Activated naive CD4-positive, alpha-beta T cell treated with anti-CD3 and anti-CD28 coated beads, Interleukin-2, amount 50 U/mL, for 72 hours (primary cell): ENCODE data around the gene THUMPD3. TPM values are rescaled to one million over a fixed set of nuclear protein-coding genes. Genes with fewer than 3 reads are reported as not detected.

Experiments
- ATAC-seq, 2 donors: fragments of 150-1000 bp; cut with Tn5 transposase; 2 replicates each; pipeline ENCODE4 v1.10.0; 2021; ENCODE audit warnings: mild to moderate bottlenecking in 2 of 2, moderate library complexity in 2 of 2
- DNase-seq, 2 donors: peaks; one replicate each; pipeline ENCODE4 v3.0.0; 2021 to 2022; ENCODE audit warnings: low spot score in 2 of 2
- H3K27ac Mint-ChIP-seq, 2 donors: one replicate each; pipeline ENCODE4 v1.8.0; 2022; ENCODE audit warnings: mild to moderate bottlenecking in 2 of 2, mixed read lengths in 2 of 2
- H3K36me3 Mint-ChIP-seq, 2 donors: one replicate each; pipeline ENCODE4 v1.8.0; 2022; ENCODE audit warnings: mixed read lengths in 2 of 2
- H3K9me3 Mint-ChIP-seq, 2 donors: one replicate each; pipeline ENCODE4 v1.8.0; 2022; ENCODE audit warnings: mixed read lengths in 2 of 2
- total RNA-seq, 2 donors: library from RNA; stranded (reverse); gene quantifications; one replicate each; pipeline ENCODE4 v1.2.3, GENCODE V29; 2022

The THUMPD3 gene
- total RNA-seq: 10 to 100 TPM; 61.6 to 62.0 TPM

DNA sequence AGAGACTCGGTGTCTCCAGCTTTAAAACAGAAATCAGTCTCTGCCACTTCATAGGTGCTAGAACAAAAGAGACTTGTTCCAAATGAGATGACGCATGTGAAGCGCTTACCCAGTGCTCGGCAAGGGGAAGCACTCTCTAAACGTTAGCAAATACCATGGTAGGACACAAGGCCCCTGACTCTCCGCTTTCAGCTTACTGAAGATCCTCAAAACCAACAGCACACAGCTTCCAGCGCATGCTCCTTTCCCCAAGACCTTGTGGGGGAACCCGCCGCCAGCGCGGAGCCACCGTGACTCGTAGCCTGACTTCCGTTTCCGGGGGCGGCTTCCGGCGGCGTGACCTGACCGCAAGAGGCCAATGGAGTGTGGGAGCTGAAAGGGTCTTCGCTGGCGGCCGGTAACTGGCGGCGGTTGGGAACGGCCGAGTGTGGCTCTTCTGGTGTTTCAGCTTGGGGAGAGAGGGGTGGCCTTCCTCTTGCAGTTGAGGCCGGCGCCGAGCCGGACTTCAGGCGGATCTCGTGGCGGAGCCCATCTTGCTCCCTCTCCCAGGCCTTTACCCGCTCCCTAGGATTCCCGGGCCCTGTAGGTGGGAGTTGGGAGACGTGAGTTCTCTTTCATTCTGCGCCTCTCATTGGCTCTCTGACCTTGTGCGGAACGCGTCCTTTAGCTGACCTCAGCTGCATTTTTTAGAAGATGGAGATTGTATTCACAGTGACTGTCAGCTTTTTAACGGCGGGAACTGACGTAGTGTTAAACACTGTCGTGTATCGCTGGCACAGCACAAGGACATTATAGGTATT lies at the start of gene THUMPD3:
Gene THUMPD3, plus strand, starts transcription at position 324 of the 800 bp plus-strand sequence. CDS start 2,015 bp downstream, outside the sequence.
- H3K27ac Mint-ChIP-seq: peak within 1 kb of the TSS; percentile 99 to 100
- ATAC-seq (peak; percentile 98), DNase-seq (peak; percentile 90 to 94)
- H3K36me3 Mint-ChIP-seq: peaks cover 13 to 39% of the 10 kb centered on the region in 2 donors
- H3K9me3 Mint-ChIP-seq: no peaks in the 10 kb centered on the region

DNA sequence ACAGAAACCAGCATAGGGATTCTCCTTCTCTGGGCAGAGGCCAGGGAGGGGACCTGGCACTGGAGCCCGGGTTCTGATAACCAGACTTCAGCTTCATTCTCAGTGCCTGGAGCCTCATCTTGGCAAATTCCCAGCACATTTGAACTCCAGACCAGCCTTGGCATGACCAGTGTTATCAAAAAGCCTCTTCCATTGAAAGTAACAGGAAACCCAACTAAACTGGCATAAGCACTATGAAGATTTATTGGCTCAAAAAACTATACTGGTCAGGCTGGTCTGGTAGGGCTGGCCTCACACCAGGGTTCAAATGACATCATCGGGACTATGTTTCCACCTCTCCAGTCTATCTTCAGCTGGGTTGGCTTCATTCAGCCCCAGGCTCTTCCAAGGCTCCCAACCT lies 48.1 kb upstream of the THUMPD3 start:
- DNase-seq (no peak), ATAC-seq (no peak)
- Mint-ChIP-seq H3K27ac (no peak overlapping the region), H3K9me3 (no peaks in the 10 kb centered on the region), H3K36me3 (no peaks in the 10 kb centered on the region)

- H3K36me3 Mint-ChIP-seq: no peaks in the 10 kb centered on the region
- no peak overlapping the region for H3K27ac Mint-ChIP-seq
- no peak for ATAC-seq
- no peak for DNase-seq
- no peaks in the 10 kb centered on the region for H3K9me3 Mint-ChIP-seq
Measured at GRCh38 chr3:9316881-9317361, 45.9 kb upstream of the THUMPD3 start.

- no peak for ATAC-seq
- H3K9me3 Mint-ChIP-seq: no peaks in the 10 kb centered on the region
- DNase-seq: no peak
- no peak overlapping the region for H3K27ac Mint-ChIP-seq
- no peaks in the 10 kb centered on the region for H3K36me3 Mint-ChIP-seq
Measured at GRCh38 chr3:9322780-9323179, 40.1 kb upstream of the THUMPD3 start.

DNA sequence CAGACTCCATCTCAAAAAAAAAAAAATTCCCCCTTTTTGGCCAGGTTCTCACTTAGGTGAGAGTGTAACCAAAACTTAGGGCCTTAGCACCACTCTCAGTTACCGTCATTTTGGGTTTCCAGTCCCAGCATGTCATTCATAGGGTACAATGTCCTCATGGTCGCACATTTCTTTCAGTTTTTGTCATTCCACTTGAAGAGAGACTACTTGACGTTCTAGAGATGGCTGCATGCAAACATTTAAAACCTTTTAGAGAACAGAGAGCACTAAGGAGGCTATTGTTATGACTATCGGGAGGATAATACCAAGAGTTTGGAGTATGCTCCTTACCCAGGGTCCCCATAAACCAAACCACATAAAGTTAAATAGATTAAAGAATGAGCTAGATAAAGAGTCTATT lies 37.9 kb upstream of the THUMPD3 start:
- Mint-ChIP-seq H3K27ac (no peak overlapping the region), H3K36me3 (no peaks in the 10 kb centered on the region), H3K9me3 (no peaks in the 10 kb centered on the region)
- no peak for ATAC-seq
- no peak for DNase-seq

DNA sequence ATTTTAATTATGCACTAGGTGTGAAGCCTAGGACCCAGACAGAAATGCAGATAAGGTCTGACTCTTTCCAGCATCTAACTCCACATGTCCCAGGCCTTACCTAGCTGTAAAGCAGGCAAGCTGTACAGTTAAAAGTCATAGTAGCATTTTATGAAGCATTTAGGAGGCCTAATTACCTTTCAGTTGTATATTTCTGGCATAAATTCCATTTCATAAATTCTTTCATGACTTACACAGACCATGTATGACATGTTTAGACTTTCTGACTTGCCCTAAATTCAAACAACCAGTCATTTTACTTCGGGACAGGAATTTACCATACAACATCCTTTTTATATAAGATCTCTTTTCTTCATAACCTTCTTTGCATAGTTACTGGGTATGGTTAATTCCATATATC lies 35.3 kb upstream of the THUMPD3 start:
- H3K27ac Mint-ChIP-seq: no peak overlapping the region
- no peak for ATAC-seq
- no peaks in the 10 kb centered on the region for H3K36me3 Mint-ChIP-seq
- no peak for DNase-seq
- H3K9me3 Mint-ChIP-seq: no peaks in the 10 kb centered on the region

- Mint-ChIP-seq H3K27ac (no peak overlapping the region), H3K36me3 (no peaks in the 10 kb centered on the region), H3K9me3 (no peaks in the 10 kb centered on the region)
- DNase-seq (no peak), ATAC-seq (no peak)
Measured at GRCh38 chr3:9330166-9330703, 32.6 kb upstream of the THUMPD3 start.

- Mint-ChIP-seq H3K27ac (no peak overlapping the region), H3K36me3 (no peaks in the 10 kb centered on the region), H3K9me3 (no peaks in the 10 kb centered on the region)
- ATAC-seq (no peak), DNase-seq (no peak)
Measured at GRCh38 chr3:9331171-9331570, 31.7 kb upstream of the THUMPD3 start.

DNA sequence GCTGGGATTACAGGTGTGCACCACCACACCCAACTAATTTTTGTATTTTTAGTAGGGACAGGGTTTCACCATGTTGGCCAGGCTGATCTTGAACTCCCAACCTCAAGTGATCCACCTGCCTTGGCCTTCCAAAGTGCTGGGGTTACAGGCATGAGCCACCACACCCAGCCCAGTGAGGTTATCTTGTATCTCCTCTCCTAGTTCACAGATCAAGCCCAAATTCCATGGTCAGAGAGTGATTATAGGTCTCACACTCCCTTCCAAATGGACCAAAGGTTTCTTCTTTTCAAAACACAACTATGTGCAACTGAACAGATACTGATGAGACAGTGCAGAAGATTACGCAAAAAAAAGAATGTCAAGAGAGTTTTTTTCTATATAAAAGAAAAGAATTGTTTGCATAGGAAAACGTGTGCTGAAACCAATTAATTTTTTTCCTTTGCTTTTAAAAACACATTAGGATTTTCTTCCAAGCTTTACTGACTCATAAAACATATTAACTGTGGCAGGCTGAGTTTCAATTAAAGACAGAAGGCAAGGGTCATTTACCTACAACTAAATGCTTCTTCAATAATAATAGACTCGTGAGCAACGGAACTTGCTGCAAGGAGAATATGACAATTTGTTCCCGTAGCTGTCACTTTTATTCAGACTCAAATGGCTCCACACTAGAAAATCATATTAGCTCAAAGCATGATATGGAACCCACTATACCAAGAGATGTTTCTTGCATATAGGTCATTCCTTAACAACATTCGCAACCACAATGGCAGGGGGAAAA lies 30.4 kb upstream of the THUMPD3 start:
- no peaks in the 10 kb centered on the region for H3K36me3 Mint-ChIP-seq
- DNase-seq (no peak), ATAC-seq (no peak)
- H3K27ac Mint-ChIP-seq: no peak overlapping the region
- H3K9me3 Mint-ChIP-seq: no peaks in the 10 kb centered on the region

GRCh38 chr3:9339761-9340471 lies 22.9 kb upstream of the THUMPD3 start:
- H3K27ac Mint-ChIP-seq: no peak overlapping the region
- ATAC-seq (no peak), DNase-seq (no peak)
- no peaks in the 10 kb centered on the region for H3K9me3 Mint-ChIP-seq
- H3K36me3 Mint-ChIP-seq: no peaks in the 10 kb centered on the region

DNA sequence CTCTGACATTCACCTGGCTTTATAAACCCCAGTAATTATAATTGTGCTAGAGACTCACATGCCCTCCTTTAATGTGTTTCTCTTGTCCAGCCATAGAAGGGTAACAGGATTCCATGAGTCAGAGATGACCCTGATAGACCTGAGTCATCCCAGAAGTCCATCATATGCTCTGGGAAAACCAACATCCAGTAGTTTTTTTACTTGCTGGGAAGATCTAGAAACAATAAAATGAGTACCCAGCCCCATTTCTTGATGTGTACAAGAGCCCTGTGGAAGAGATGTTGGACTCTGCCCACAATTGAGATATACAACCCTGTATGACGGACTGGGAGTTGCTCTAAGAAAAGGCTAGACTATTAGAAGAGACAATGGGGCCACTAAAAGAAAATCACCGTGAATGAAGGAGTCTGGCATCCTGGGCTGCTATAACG lies 22.4 kb upstream of the THUMPD3 start:
- Mint-ChIP-seq H3K36me3 (no peaks in the 10 kb centered on the region), H3K27ac (no peak overlapping the region), H3K9me3 (no peaks in the 10 kb centered on the region)
- ATAC-seq: no peak
- no peak for DNase-seq

DNA sequence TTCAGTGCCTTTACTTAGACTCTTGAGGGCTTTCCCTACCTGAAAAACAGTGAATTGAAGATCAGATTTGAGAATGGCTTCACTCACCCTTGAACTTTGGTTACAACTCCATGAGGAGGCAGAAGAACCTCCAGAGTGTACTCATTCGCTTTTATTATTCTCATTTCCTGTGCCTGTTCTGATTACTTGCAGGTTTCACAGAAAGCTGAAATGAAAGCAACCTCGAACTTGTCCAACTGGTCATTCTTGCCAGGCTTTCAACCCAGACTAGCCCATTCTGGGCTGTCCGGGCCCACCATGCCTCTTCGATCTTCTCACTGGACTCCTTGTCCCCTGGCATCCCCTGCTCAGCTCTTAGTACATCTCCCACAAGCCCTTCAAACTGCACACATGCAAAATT lies 20.2 kb upstream of the THUMPD3 start:
- H3K27ac Mint-ChIP-seq: no peak overlapping the region

GRCh38 chr3:9343115-9343514 lies 19.7 kb upstream of the THUMPD3 start:
- H3K27ac Mint-ChIP-seq: no peak overlapping the region
- no peak for ATAC-seq
- no peak for DNase-seq
- H3K9me3 Mint-ChIP-seq: no peaks in the 10 kb centered on the region
- no peaks in the 10 kb centered on the region for H3K36me3 Mint-ChIP-seq

More for the DNA sequence above, 20.2 kb upstream of the THUMPD3 start:
- no peaks in the 10 kb centered on the region for H3K9me3 Mint-ChIP-seq
- ATAC-seq: no peak
- no peak for DNase-seq
- no peaks in the 10 kb centered on the region for H3K36me3 Mint-ChIP-seq

- DNase-seq: no peak
- no peaks in the 10 kb centered on the region for H3K9me3 Mint-ChIP-seq
- no peak overlapping the region for H3K27ac Mint-ChIP-seq
- no peak for ATAC-seq
- no peaks in the 10 kb centered on the region for H3K36me3 Mint-ChIP-seq
Measured at GRCh38 chr3:9345041-9345440, 17.8 kb upstream of the THUMPD3 start.

- no peak overlapping the region for H3K27ac Mint-ChIP-seq
Measured at GRCh38 chr3:9346141-9346540, 16.7 kb upstream of the THUMPD3 start.

DNA sequence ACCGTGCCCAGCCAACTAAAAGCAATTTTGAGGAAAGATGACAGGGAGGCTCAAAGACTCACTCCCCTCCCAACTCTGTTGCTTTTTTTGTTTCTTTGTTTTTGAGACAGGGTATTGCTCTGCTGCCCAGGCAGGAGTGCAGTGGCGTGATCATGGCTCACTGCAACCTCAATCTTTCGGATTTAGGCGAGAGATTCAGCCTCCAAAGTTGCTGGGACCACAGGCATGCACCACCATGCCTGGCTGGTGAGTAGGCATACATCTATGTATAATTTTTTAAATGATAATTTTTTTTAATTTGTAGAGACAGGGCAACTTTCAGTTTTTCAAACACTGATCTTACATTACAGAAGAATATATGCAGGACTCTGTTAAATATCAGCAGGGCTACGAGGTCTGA lies 15.8 kb upstream of the THUMPD3 start:
- no peaks in the 10 kb centered on the region for H3K36me3 Mint-ChIP-seq

More at GRCh38 chr3:9346141-9346540, 16.7 kb upstream of the THUMPD3 start:
- DNase-seq (no peak), ATAC-seq (no peak)
- H3K9me3 Mint-ChIP-seq: no peaks in the 10 kb centered on the region
- H3K36me3 Mint-ChIP-seq: no peaks in the 10 kb centered on the region

GRCh38 chr3:9347887-9348286 lies 15.0 kb upstream of the THUMPD3 start:
- no peak for DNase-seq
- H3K9me3 Mint-ChIP-seq: no peaks in the 10 kb centered on the region
- peak; percentile 59 to 91 for ATAC-seq
- H3K27ac Mint-ChIP-seq: no peak overlapping the region
- no peaks in the 10 kb centered on the region for H3K36me3 Mint-ChIP-seq

More for the DNA sequence above, 15.8 kb upstream of the THUMPD3 start:
- ATAC-seq: no peak
- no peaks in the 10 kb centered on the region for H3K9me3 Mint-ChIP-seq
- DNase-seq: no peak
- H3K27ac Mint-ChIP-seq: no peak overlapping the region
